IPS-20b (cell line): ENCODE results near the gene RPS21.
"Not testable (repeated sequence)": the region's sequence is repeated elsewhere in the genome, so short reads cannot be mapped to it uniquely, and the experiment has no call there.

ENCODE experiments used
- H3K27ac ChIP-seq: one replicate; pipeline ENCODE4 v1.5.1; 2013; ENCODE audit warnings: low read length
- H3K27me3 ChIP-seq: 2 replicates; pipeline ENCODE4 v1.6.1; 2013; ENCODE audit warnings: mild to moderate bottlenecking, low read length, inconsistent platforms; ENCODE audit not compliant: insufficient read depth
- H3K36me3 ChIP-seq: 2 replicates; pipeline ENCODE4 v1.6.1; 2013; ENCODE audit warnings: low read depth, mild to moderate bottlenecking, inconsistent platforms, low read length, moderate library complexity; ENCODE audit not compliant: insufficient read depth
- H3K4me1 ChIP-seq: 2 replicates; pipeline ENCODE4 v1.6.1; 2013; ENCODE audit warnings: mild to moderate bottlenecking, control low read depth, inconsistent platforms, low read length, moderate library complexity; ENCODE audit not compliant: insufficient read depth
- H3K4me3 ChIP-seq: 2 replicates; pipeline ENCODE4 v1.5.1; 2013; ENCODE audit warnings: mild to moderate bottlenecking, low read length, inconsistent platforms
- H3K9ac ChIP-seq: 2 replicates; pipeline ENCODE4 v1.6.1; 2013; ENCODE audit warnings: low read depth, mild to moderate bottlenecking, inconsistent platforms, low read length, moderate library complexity
- H3K9me3 ChIP-seq: 2 replicates; pipeline ENCODE4 v1.6.1; 2013; ENCODE audit warnings: mild to moderate bottlenecking, low read depth, low read length, inconsistent platforms; ENCODE audit not compliant: insufficient read depth

The RPS21 gene

DNA sequence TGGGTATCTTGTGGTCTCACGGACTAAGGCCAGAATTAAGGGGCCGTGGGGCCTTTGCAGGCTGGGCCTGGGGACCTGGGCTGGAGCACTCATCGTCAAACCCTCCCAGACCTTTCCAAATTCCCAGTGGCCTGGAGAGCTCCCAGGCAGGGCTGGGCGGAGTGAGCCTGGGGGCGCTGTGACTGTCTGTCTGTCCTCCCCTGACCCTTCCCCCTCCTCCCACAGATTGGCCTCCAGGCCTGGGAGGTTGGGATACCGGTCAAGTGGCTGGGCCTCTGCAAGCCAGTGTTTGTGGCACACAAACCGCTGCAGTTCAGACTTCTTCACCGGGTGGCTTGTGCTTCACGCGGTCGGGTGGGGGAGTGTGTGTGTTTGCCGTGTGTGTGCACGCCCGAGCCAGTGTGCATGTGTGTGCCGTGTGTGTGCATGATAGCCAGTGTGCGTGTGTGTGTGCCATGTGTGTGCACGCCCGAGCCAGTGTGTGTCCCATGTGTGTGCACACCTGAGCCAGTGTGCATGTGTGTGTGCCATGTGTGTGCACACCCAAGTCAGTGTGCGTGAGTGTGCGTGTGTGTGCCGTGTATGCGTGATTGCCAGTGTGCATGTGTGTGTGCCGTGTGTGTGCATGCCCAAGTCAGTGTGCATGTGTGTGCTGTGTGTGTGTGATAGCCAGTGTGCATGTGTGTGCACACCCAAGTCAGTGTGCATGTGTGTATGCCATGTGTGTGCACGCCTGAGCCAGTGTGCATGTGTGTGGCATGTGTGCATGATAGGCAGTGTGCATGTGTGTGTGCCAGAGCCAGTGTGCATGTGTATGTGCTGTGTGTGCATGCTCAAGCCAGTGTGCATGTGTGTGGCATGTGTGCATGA is 34.2 kb downstream of the RPS21 start:
- H3K36me3 ChIP-seq, result no peaks in the 10 kb centered on the region
- no peak overlapping the region for H3K4me3 ChIP-seq
- H3K27ac ChIP-seq, result no peak overlapping the region
- no peaks in the 10 kb centered on the region for H3K9me3 ChIP-seq
- H3K9ac ChIP-seq, result no peak overlapping the region
- H3K27me3 ChIP-seq, result no peaks in the 10 kb centered on the region
- H3K4me1 ChIP-seq, result no peaks in the 10 kb centered on the region

DNA sequence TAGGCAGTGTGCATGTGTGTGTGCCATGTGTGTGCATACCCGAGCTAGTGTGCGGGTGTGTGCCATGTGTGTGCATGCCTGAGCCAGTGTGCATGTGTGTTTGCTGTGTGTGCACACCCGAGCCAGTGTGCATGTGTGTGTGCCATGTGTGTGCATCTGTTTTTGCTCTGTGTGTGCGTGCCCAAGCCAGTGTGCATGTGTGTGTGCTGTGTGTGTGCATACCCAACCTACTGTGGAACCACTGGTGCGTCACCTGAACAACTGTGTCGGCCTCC is 34.8 kb downstream of the RPS21 start:
- H3K27ac ChIP-seq, result no peak overlapping the region
- H3K9me3 ChIP-seq, result no peaks in the 10 kb centered on the region
- H3K9ac ChIP-seq, result no peak overlapping the region
- H3K4me1 ChIP-seq, result no peaks in the 10 kb centered on the region
- H3K36me3 ChIP-seq, result no peaks in the 10 kb centered on the region
- H3K4me3 ChIP-seq, result no peak overlapping the region
- H3K27me3 ChIP-seq, result no peaks in the 10 kb centered on the region

DNA sequence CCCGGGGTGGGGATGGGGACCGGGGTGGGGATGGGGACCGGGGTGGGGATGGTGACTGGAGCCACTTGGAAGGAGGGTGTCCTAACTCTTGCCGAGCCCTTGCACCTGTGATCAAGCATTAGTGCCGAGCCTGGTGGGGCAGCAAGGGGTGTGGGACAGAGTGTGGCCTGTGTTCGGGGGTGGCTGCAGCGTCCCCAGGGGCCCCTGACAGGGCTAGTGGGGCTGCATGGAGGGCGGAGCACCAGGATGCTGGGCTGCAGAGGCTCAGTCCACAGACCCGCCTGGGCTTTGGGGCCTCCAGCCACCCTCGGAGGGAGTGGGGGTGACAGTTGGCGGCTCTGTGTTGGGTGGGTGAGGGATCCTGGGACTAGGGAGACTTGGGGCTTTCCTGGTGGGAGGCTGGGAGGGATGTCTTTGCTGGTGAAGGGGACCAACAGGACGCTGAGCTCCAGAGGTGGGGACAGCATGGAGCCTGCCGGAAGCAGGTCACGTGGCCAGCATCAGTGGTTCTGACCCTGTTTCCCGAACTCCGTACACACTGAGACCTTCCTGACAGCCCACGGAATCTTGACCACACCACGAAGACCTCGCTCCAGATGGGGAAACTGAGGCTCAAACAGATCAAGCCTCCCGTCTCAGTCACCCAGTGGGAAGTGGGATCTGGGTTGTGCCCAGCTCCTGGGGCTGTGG is 35.9 kb downstream of the RPS21 start:
- no peaks in the 10 kb centered on the region for H3K9me3 ChIP-seq
- H3K36me3 ChIP-seq, result no peaks in the 10 kb centered on the region
- no peak overlapping the region for H3K4me3 ChIP-seq
- no peak overlapping the region for H3K9ac ChIP-seq
- no peaks in the 10 kb centered on the region for H3K27me3 ChIP-seq
- H3K27ac ChIP-seq, result no peak overlapping the region
- H3K4me1 ChIP-seq, result no peaks in the 10 kb centered on the region; the same call in 1 of the 2 replicates

DNA sequence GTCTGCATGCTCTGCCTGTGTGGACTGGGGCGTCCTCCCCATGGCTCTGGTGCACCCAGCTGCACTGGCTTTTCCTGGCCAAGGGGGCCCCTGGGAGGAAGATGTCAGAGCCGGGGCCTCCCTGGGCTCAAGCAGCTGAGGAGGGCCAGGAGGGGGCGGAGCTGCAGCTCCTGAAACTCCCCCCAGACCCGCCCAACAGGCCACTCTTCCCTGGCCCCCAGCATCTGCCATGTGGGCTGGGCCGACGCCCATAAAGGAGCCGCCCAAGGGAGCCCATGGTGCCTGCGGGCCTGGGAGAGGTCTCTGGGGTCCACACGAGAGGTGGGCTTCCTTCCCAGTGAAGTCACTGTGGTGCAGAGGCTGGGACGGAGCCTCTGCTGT is 36.4 kb downstream of the RPS21 start:
- no peaks in the 10 kb centered on the region for H3K36me3 ChIP-seq
- H3K9ac ChIP-seq, result no peak overlapping the region
- no peaks in the 10 kb centered on the region; the same call in 1 of the 2 replicates for H3K4me1 ChIP-seq
- no peak overlapping the region for H3K4me3 ChIP-seq
- no peaks in the 10 kb centered on the region for H3K27me3 ChIP-seq
- no peak overlapping the region for H3K27ac ChIP-seq
- no peaks in the 10 kb centered on the region for H3K9me3 ChIP-seq

DNA sequence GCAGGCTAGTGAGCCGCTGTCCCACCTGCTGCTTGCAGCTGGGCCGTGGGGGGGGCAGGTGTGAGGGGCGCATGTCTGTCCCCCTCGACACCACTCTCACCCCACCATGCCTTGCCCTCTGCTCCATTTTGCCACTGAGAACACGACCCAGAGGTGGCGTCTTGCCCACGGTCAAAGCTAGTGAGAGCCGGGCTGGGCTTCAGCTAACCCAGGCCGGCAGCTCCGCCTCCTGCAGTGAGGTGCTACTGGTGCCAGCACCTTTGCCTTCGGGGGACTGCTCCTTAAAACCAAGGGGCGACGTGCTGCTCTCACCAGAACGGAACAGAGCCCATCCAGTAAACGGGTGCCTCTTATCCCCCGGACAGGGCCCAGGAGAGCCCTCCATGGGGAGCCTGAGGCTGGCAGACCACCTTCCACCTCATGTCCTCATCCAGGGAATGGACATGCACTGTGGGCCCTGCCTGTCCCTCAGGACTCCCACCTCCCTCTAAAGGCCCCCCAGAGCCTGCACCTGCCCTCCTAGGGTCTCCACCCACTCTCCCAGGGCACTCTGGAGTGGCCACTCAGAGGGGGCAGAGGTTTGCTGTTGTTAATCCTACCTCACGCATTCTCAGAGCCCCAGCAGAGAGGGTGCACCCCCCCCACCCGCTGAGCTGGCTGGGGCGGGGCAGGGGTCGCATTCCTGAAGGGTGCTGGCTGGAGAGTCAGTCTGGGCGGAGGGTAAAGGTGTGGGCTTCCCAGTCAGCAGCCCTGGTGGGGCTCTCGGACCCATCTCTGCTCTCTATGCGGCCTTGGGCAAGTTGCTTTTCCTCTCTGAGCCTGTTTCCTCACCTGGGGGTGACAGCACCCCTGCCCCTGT is 37.6 kb downstream of the RPS21 start:
- Histone ChIP-seq H3K27me3 (no peaks in the 10 kb centered on the region), H3K9me3 (no peaks in the 10 kb centered on the region), H3K9ac (no peak overlapping the region), H3K4me3 (no peak overlapping the region), H3K36me3 (no peaks in the 10 kb centered on the region), H3K4me1 (no peaks in the 10 kb centered on the region; the same call in 1 of the 2 replicates), H3K27ac (no peak overlapping the region)

DNA sequence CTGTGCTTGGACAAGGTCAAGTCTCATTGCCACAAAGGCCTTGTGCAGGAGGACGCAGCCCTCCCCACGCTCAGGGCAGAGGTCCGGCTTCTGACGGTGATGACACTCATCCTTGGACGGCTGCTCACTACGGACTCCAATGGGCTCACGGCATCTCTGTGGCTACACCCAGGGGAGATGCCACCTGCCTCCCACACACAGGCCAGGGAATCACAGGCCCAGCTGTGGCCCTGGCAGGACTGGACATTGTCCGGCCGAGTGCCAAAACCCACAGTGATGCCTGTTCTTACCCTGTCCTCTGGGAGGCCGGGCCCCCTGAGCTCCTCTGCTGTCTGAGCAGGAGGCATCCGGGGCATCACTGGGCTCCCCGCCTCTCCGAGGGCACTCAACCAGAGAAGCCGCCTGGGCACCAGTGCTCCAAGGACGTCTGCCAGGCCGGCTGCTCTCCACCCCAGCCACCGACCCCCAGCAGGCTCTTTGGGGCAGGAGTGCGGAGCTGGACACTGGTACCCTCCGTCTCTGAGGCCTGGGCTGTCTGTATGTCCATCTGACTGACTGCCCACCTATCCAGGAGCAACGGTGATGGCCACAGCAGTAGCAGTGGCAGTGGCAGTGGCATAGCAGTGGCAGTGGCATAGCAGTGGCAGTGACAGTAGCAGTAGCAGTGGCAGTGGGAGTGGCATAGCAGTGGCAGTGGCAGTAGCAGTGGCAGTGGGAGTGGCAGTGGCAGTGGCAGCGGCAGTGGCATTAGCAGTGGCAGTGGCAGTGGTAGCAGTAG is 38.6 kb downstream of the RPS21 start:
- H3K4me3 ChIP-seq, result no peak overlapping the region
- H3K9me3 ChIP-seq, result no peaks in the 10 kb centered on the region
- H3K27me3 ChIP-seq, result no peaks in the 10 kb centered on the region
- H3K9ac ChIP-seq, result no peak overlapping the region
- H3K36me3 ChIP-seq, result no peaks in the 10 kb centered on the region
- no peaks in the 10 kb centered on the region; the same call in 1 of the 2 replicates for H3K4me1 ChIP-seq
- no peak overlapping the region for H3K27ac ChIP-seq

DNA sequence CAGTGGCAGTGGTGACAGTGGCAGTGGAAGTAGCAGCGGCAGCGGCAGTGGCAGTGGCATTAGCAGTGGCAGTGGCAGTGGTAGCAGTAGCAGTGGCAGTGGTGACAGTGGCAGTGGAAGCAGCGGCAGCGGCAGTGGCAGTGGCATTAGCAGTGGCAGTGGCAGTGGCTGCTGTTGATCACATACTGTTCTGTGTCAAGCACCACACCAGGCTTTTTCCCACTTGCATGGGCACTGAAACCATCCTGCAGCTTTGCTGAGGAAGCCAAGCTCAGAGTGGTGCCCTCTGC is 39.1 kb downstream of the RPS21 start:
- H3K4me3 ChIP-seq, H3K36me3 ChIP-seq, H3K4me1 ChIP-seq, H3K27ac ChIP-seq, H3K27me3 ChIP-seq, H3K9me3 ChIP-seq, H3K9ac ChIP-seq: not testable (repeated sequence)

DNA sequence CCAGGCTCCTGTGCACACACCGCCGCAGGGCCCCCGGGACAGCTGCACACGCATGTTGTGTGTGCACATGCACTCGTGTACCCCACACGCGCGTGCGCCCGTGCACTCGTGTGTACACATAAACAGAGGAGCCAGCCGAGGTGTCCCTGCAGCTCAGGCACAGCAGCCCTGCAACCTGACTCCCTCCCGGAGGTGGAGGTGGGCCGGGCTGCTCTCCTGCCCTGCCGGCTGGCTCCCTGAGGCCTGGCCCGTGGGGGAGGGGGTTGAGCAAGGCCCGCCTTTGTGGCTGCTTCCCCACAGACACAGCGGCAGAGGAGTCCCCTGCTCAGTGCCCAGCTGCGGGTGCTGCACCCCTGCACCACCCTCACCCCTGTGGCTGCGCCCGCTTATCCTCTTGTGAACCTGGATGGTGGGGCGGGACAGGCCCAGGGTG is 39.8 kb downstream of the RPS21 start:
- no peak overlapping the region for H3K27ac ChIP-seq
- H3K36me3 ChIP-seq, result no peaks in the 10 kb centered on the region
- peak overlapping the region; percentile 28; the same call in 1 of the 2 replicates for H3K4me3 ChIP-seq
- H3K4me1 ChIP-seq, result peaks cover 5% of the 10 kb centered on the region; the same call in 1 of the 2 replicates
- H3K9ac ChIP-seq, result peak overlapping the region; percentile 50; the same call in 1 of the 2 replicates
- no peaks in the 10 kb centered on the region; the same call in 1 of the 2 replicates for H3K27me3 ChIP-seq
- no peaks in the 10 kb centered on the region for H3K9me3 ChIP-seq

DNA sequence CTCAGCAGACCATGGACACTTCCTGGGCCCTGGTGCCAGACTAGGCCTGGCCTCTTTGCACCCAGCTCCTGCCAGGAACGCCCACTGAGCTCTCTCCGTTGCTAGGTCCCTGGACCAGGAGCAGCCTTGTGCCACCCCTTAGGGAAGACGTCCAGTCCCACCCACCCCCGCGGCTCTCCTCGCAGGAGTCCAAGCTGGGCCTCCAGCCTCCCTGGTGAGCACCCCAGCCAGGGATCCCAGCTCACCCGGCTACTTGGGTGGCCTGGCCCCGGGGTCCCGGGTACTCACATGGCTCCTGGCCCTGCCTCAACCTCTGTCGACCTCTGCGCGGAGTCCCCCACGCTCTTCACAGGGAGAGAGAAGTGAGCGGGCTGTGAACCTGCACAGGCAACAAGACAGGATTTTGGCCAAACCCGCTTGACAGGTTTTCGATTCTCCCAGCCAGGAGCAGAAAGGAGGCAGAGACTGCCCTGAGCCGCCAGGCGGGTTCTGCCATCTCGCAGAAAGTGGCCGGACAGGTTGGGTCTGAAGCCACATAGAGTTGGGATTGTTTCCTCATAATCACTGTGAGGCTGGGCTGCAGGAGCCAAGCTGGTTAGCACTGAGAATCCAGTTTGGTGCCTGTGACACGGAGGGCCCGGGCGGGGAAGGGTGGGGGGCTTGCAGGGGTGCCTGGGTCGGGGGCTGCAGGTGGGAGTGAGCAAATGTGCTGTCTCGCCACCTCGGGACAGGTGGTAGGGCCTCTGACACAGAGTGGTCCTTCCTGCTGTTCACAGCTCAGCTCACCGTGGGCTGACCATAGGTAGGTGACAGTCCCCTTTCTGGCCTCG is 40.5 kb downstream of the RPS21 start, which contains the start of gene RBBP8NL:
RBBP8NL (minus strand) TSS at position 368 of the 830 bp plus-strand sequence. CDS start 7,892 bp downstream, outside the sequence.
- Histone ChIP-seq H3K4me3 (peak within 1 kb of the TSS; percentile 28; the same call in 1 of the 2 replicates), H3K4me1 (peaks cover 5% of the 10 kb centered on the region; the same call in 1 of the 2 replicates), H3K36me3 (no peaks in the 10 kb centered on the region), H3K27ac (no peak within 1 kb of the TSS), H3K27me3 (no peaks in the 10 kb centered on the region; the same call in 1 of the 2 replicates), H3K9ac (peak within 1 kb of the TSS; percentile 50; the same call in 1 of the 2 replicates), H3K9me3 (no peaks in the 10 kb centered on the region)

DNA sequence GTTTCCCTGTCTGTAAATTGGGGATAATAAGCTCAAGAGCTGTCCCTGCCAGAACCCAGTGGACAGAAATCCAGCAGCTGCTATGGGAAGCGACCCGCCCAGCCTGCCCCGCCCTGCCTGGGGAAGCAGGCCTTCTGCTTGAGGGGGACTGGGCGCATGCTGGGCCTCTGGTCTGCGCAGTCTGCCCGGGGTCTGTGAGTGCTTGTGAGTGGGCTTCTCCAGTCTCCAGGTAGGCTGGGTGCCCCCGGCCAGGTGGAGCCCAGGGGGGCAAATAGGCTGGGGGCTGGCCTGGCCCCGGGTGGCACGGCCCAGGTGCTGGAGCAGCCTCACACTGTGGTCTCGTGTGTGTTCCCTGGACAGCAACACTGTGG is 41.1 kb downstream of the RPS21 start:
- H3K9ac ChIP-seq, result no peak overlapping the region
- no peaks in the 10 kb centered on the region for H3K9me3 ChIP-seq
- no peak overlapping the region for H3K27ac ChIP-seq
- no peaks in the 10 kb centered on the region; the same call in 1 of the 2 replicates for H3K27me3 ChIP-seq
- H3K4me3 ChIP-seq, result no peak overlapping the region
- no peaks in the 10 kb centered on the region for H3K36me3 ChIP-seq
- peaks cover 5% of the 10 kb centered on the region; the same call in 1 of the 2 replicates for H3K4me1 ChIP-seq
